ENCODE data around the gene LRRC8E.

DNA sequence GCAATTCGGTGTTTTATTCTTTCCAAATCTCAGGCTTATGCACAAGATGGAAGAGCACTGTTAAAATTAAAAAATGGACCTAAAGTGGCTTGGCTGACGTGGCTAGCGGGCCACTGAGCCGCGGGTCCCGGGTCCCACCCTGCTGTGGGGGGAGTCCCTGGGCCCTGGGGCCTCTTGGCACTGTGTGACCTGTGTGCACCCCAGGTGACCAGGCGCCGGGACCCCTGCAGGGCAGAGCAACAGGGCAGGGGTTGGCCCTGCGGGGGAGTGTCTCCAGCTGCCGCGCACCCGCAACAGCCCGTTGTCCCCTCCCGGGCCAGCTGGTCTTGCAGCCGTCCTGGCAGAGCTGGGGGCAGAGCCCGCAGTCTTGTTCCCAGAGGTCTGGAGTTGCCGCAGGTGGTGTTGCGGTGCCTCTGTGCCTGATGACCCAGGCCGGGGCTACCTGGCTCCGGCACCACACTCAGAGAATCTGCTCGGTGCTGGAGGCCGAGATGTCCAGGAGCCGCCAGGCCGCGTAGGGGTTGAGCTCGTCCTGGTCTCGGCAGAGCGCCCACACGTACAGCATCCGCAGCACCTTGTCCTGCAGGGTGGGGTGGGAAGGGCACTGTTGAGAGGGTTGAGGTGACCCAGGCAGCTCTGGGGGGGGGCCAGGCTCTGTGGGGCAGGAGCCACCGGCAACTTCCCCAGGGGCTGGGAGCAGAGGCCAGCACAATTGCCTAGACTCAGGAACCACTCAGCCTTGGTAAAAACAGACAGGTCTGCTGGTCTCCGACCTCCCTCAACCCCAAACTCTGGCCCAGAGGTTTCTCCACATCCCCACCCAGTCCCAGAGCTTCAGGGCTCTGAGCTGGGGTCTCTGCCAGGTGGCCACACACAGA is 38.7 kb downstream of the LRRC8E start:
- TF ChIP-seq, protein P1, sequence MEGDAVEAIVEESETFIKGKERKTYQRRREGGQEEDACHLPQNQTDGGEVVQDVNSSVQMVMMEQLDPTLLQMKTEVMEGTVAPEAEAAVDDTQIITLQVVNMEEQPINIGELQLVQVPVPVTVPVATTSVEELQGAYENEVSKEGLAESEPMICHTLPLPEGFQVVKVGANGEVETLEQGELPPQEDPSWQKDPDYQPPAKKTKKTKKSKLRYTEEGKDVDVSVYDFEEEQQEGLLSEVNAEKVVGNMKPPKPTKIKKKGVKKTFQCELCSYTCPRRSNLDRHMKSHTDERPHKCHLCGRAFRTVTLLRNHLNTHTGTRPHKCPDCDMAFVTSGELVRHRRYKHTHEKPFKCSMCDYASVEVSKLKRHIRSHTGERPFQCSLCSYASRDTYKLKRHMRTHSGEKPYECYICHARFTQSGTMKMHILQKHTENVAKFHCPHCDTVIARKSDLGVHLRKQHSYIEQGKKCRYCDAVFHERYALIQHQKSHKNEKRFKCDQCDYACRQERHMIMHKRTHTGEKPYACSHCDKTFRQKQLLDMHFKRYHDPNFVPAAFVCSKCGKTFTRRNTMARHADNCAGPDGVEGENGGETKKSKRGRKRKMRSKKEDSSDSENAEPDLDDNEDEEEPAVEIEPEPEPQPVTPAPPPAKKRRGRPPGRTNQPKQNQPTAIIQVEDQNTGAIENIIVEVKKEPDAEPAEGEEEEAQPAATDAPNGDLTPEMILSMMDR (IDR thresholded peaks at IDR 0.05; ENCODE audit: poor library complexity) = no peak
- no peak for TF ChIP-seq EZH2phosphoT487 (IDR thresholded peaks at IDR 0.05; ENCODE audit: low read depth, severe bottlenecking, unreplicated experiment)
- no peak for TF ChIP-seq EZH2 (IDR thresholded peaks at IDR 0.05; ENCODE audit: borderline replicate concordance)
